Medulla oblongata (tissue), 1 donor: Measurements from ENCODE around the gene SEMA6B.
A peak's percentile ranks its signal among the peaks of the same experiment; 100 is the strongest.

Experiments
- DNase-seq: peaks from one replicate; pipeline ENCODE4 v3.0.0-alpha.2; 2015; ENCODE audit errors: extremely low spot score

The SEMA6B gene

GRCh38 chr19:4507804-4508203 lies 51.7 kb downstream of the SEMA6B start:
- no peak for DNase-seq

GRCh38 chr19:4507150-4507452 lies 52.4 kb downstream of the SEMA6B start:
- DNase-seq: no peak

GRCh38 chr19:4506449-4507149 lies 52.9 kb downstream of the SEMA6B start:
- DNase-seq: no peak

GRCh38 chr19:4505570-4506448 lies 53.7 kb downstream of the SEMA6B start:
- DNase-seq: no peak

- DNase-seq: no peak
Observed at GRCh38 chr19:4504891-4505569, 54.5 kb downstream of the SEMA6B start.

- DNase-seq: peak; percentile 45
Observed at GRCh38 chr19:4504297-4504701, 55.2 kb downstream of the SEMA6B start.

- DNase-seq: no peak
Observed at GRCh38 chr19:4503825-4504170, 55.7 kb downstream of the SEMA6B start.

GRCh38 chr19:4503132-4503824 lies 56.2 kb downstream of the SEMA6B start:
- no peak for DNase-seq

GRCh38 chr19:4502282-4503131 lies 57.0 kb downstream of the SEMA6B start:
- DNase-seq: no peak

- DNase-seq: no peak
Observed at GRCh38 chr19:4501691-4502090, 57.8 kb downstream of the SEMA6B start.

GRCh38 chr19:4500841-4501591 lies 58.5 kb downstream of the SEMA6B start:
- DNase-seq: no peak

- no peak for DNase-seq
Observed at GRCh38 chr19:4499855-4500254, 59.6 kb downstream of the SEMA6B start.

- no peak for DNase-seq
Observed at GRCh38 chr19:4499318-4499717, 60.2 kb downstream of the SEMA6B start.

- no peak for DNase-seq
Observed at GRCh38 chr19:4498694-4499093, 60.8 kb downstream of the SEMA6B start.

- DNase-seq: no peak
Observed at GRCh38 chr19:4497770-4498389, 61.6 kb downstream of the SEMA6B start.

- DNase-seq: no peak
Observed at GRCh38 chr19:4496304-4496703, 63.2 kb downstream of the SEMA6B start.

- DNase-seq: no peak
Observed at GRCh38 chr19:4495471-4495870, 64.0 kb downstream of the SEMA6B start.

- DNase-seq: no peak
Observed at GRCh38 chr19:4494691-4495064, 64.8 kb downstream of the SEMA6B start.

- no peak for DNase-seq
Observed at GRCh38 chr19:4493929-4494690, 65.4 kb downstream of the SEMA6B start.
